ENCODE measurements around the gene DIPK1C. TPM values are rescaled to one million over a fixed set of nuclear protein-coding genes. Genes with fewer than 3 reads are reported as not detected.

DIPK1C gene
- polyA plus RNA-seq, 1 donor (not counting 4 experiments of a cell fraction or from before 2014, with no cell fraction given) = not detected

- Histone ChIP-seq H3K79me2 (ENCODE audit: control insufficient read depth, insufficient read depth, low read length) (no peaks in the 10 kb centered on the region), H4K20me1 (ENCODE audit: control insufficient read depth, extremely low read depth, insufficient read depth, low read length) (no peaks in the 10 kb centered on the region), H3K4me1 (ENCODE audit: control insufficient read depth, extremely low read depth, insufficient read depth, low read length) (no peaks in the 10 kb centered on the region), H3K27me3 (ENCODE audit: control insufficient read depth, extremely low read depth, insufficient read depth, low read length) (no peaks in the 10 kb centered on the region), H3K27ac (ENCODE audit: control insufficient read depth, insufficient read depth, low read length) (no peak overlapping the region), H3K36me3 (ENCODE audit: control insufficient read depth in 2 of 2, extremely low read depth in 1 of 2, insufficient read depth in 2 of 2, low read length in 2 of 2) (no peaks in the 10 kb centered on the region), H3K9ac (ENCODE audit: control insufficient read depth, extremely low read depth, insufficient read depth, low read length) (no peak overlapping the region), H3K4me3 (ENCODE audit: control insufficient read depth in 2 of 3, extremely low read depth in 1 of 3, insufficient read depth in 2 of 3, low read depth in 1 of 3, low read length in 3 of 3) (no peak overlapping the region), H3K9me3 (ENCODE audit: control insufficient read depth, low read depth, low read length) (no peaks in the 10 kb centered on the region), H2AFZ (ENCODE audit: control insufficient read depth, low read length) (no peak overlapping the region), H3K4me2 (ENCODE audit: control insufficient read depth, extremely low read depth, insufficient read depth, low read depth, low read length) (no peak overlapping the region), H3K9me1 (ENCODE audit: control insufficient read depth, extremely low read depth, insufficient read depth, low read length) (no peaks in the 10 kb centered on the region)
- FAIRE-seq (no peak), DNase-seq (ENCODE audit: low read depth, low spot score) (no peak)
- no peak for TF ChIP-seq EZH2 (IDR thresholded peaks at IDR 0.05; ENCODE audit: low read length)
- no peak for TF ChIP-seq CTCF (optimal IDR thresholded peaks at IDR 0.05 in 1 of 3, IDR thresholded peaks at IDR 0.05 in 1 of 3, conservative IDR thresholded peaks at IDR 0.05 in 1 of 3; ENCODE audit: extremely low read depth in 1 of 3, insufficient read depth in 2 of 3, low read length in 3 of 3)
- dilution Hi-C loops (cut with MboI; ENCODE audit: extremely low pct_ligation_motif_present, low sequenced_read_pairs) = no loop called here
These were observed 42.1 kb downstream of the DIPK1C start for GRCh38 chr18:74414953-74415515.

GRCh38 chr18:74413836-74414235 is 43.3 kb downstream of the DIPK1C start:
- no peaks in the 10 kb centered on the region for H3K79me2 ChIP-seq (ENCODE audit: control insufficient read depth, insufficient read depth, low read length)
- no peak overlapping the region for H3K4me2 ChIP-seq (ENCODE audit: control insufficient read depth, extremely low read depth, insufficient read depth, low read depth, low read length)
- no peak overlapping the region for H3K4me3 ChIP-seq (ENCODE audit: control insufficient read depth in 2 of 3, extremely low read depth in 1 of 3, insufficient read depth in 2 of 3, low read depth in 1 of 3, low read length in 3 of 3)
- H3K27ac ChIP-seq (ENCODE audit: control insufficient read depth, insufficient read depth, low read length) = no peak overlapping the region
- no peak overlapping the region for H2AFZ ChIP-seq (ENCODE audit: control insufficient read depth, low read length)
- H3K9me1 ChIP-seq (ENCODE audit: control insufficient read depth, extremely low read depth, insufficient read depth, low read length) = no peaks in the 10 kb centered on the region
- TF ChIP-seq CTCF (optimal IDR thresholded peaks at IDR 0.05 in 1 of 3, IDR thresholded peaks at IDR 0.05 in 1 of 3, conservative IDR thresholded peaks at IDR 0.05 in 1 of 3; ENCODE audit: extremely low read depth in 1 of 3, insufficient read depth in 2 of 3, low read length in 3 of 3) (no peak), EZH2 (IDR thresholded peaks at IDR 0.05; ENCODE audit: low read length) (no peak)
- no peak for DNase-seq (ENCODE audit: low read depth, low spot score)
- H4K20me1 ChIP-seq (ENCODE audit: control insufficient read depth, extremely low read depth, insufficient read depth, low read length) = no peaks in the 10 kb centered on the region
- no peaks in the 10 kb centered on the region for H3K27me3 ChIP-seq (ENCODE audit: control insufficient read depth, extremely low read depth, insufficient read depth, low read length)
- no peak overlapping the region for H3K9ac ChIP-seq (ENCODE audit: control insufficient read depth, extremely low read depth, insufficient read depth, low read length)
- FAIRE-seq = no peak
- no peaks in the 10 kb centered on the region for H3K4me1 ChIP-seq (ENCODE audit: control insufficient read depth, extremely low read depth, insufficient read depth, low read length)
- no peaks in the 10 kb centered on the region for H3K36me3 ChIP-seq (ENCODE audit: control insufficient read depth in 2 of 2, extremely low read depth in 1 of 2, insufficient read depth in 2 of 2, low read length in 2 of 2)
- no peaks in the 10 kb centered on the region for H3K9me3 ChIP-seq (ENCODE audit: control insufficient read depth, low read depth, low read length)
- dilution Hi-C loops (cut with MboI; ENCODE audit: extremely low pct_ligation_motif_present, low sequenced_read_pairs) = no loop called here

Measured in keratinocyte (primary cell).